Heart right ventricle (tissue), 16 donors: ENCODE results near the gene SNX32. TPM values are rescaled to one million over a fixed set of nuclear protein-coding genes. Genes with fewer than 3 reads are reported as not detected.
A peak's percentile ranks its signal among the peaks of the same experiment; 100 is the strongest.

Experiments used
- ATAC-seq, 8 donors: fragments of 200-7000 bp; cut with Tn5 transposase; one replicate each; pipeline ENCODE4 v1.9.1; 2020; ENCODE audit warnings: mild to moderate bottlenecking in 8 of 8, moderate library complexity in 8 of 8, moderate number of reproducible peaks in 1 of 8
- DNase-seq, 2 donors: peaks; one replicate each; pipeline ENCODE4 v3.0.0-alpha.2; 2020
- H3K27ac ChIP-seq, 10 donors: fragments of 200-600 bp; sonication (generic) in 2 of 10; one replicate each; pipeline versions ENCODE4 v1.5.0 to v1.8.0; 2020 to 2022; ENCODE audit warnings: mild to moderate bottlenecking in 3 of 10
- H3K27me3 ChIP-seq, 7 donors: fragments of 200-600 bp; one replicate each; pipeline ENCODE4 v1.8.0; 2021 to 2022; ENCODE audit warnings: mild to moderate bottlenecking in 2 of 7
- H3K36me3 ChIP-seq, 9 donors: fragments of 200-600 bp; sonication (generic) in 1 of 9; one replicate each; pipeline versions ENCODE4 v1.5.0 to v1.8.0; 2020 to 2022; ENCODE audit warnings: mild to moderate bottlenecking in 2 of 9
- H3K4me1 ChIP-seq, 9 donors: fragments of 200-600 bp; sonication (generic) in 1 of 9; one replicate each; pipeline versions ENCODE4 v1.5.0 to v1.8.0; 2020 to 2022; ENCODE audit warnings: mild to moderate bottlenecking in 4 of 9
- H3K4me3 ChIP-seq, 10 donors: fragments of 200-600 bp; sonication (generic) in 2 of 10; one replicate each; pipeline versions ENCODE4 v1.5.0 to v1.8.0; 2020 to 2022; ENCODE audit warnings: mild to moderate bottlenecking in 7 of 10, moderate library complexity in 2 of 10
- H3K9me3 ChIP-seq, 11 donors: fragments of 200-600 bp in 10 of 11; sonication (generic) in 2 of 11; one replicate each; pipeline versions ENCODE4 v1.5.0 to v1.8.0; 2013 to 2022; ENCODE audit warnings: mild to moderate bottlenecking in 2 of 11, control low read depth in 1 of 11, moderate library complexity in 1 of 11
- CTCF ChIP-seq, 9 donors: fragments of 200-600 bp; sonication (generic) in 2 of 9; IDR thresholded peaks; one replicate each; pipeline versions ENCODE4 v1.5.0 to v1.8.0; 2021 to 2022; ENCODE audit warnings: antibody characterized with exemption in 9 of 9, mild to moderate bottlenecking in 5 of 9, moderate library complexity in 1 of 9
- WGBS, 2 donors: extraction: QIAGEN DNeasy Blood & Tissue Kit; methylation state at CpG; one replicate each; pipeline ENCODE4 v1.1.7; 2013; ENCODE audit warnings: inconsistent platforms in 1 of 2; 5-methylcytosine and 5-hydroxymethylcytosine counted together
- intact Hi-C, 10 donors: fragments of 100-400 bp; cut with DNase I; formaldehyde crosslinking; loops; one replicate each; pipeline versions ENCODE4 v1.11.1 to v1.14.2; 2022
- polyA plus RNA-seq, 2 donors: library from polyadenylated mRNA; stranded (reverse); fragments of 200-250 nt; gene quantifications; one replicate each; pipeline ENCODE4 v1.2.3, GENCODE V29; 2013
- total RNA-seq, 10 donors: library from RNA; stranded (reverse); fragmentation: NEBNext Ultra II Directional in 3 of 10; extraction: Animal tissue kit (Norgen Biotek cat#: 25700) in 3 of 10; gene quantifications; one replicate each; pipeline versions ENCODE4 v1.2.1 to v1.2.4, GENCODE V29; 2021 to 2023
- donor health status: Arrhythmogenic right ventricular cardiomyopathy.
- donor health status: ischemic (EF 13 %, LVEDD 7.1; RV severe dilation, severe dysfunction).
- donor health status: healthy with polysubstance abuse.
- donor health status: DM: no; HTN: yes; CAD: no.
- donor health status: DM: no; HTN: no; CAD: no.
- donor health status: ischemic (EF 25% LVEDD 6.9; RV normal size, moderate dysfunction).
- donor health status: ischemic (EF 25% LVEDD 5.7; RV mildly dilated, moderate dysfunction).
- donor health status: healthy.
- donor health status: DM: yes; HTN: yes; CAD: no.
- donor health status: Ischemic cardiomyopathy.
- donor health status: ischemic (EF 35%, LVEDD 5.7; RV mildly dilated, moderate dysfunction).
- donor health status: nonischemic (EF 11% LVEDD 7.7; RV severe dilation, severe dysfunction).
- donor health status: DM: yes; HTN: yes; CAD: no.
- donor health status: PGD.
- donor health status: ischemic (EF 29% LVEDD 5.4; RV normal size, mild dysfunction).
- donor health status: nonischemic (EF 23%, LVEDD 6.1; RV moderate dilation, normal function).

The SNX32 gene
- total and polyA plus RNA-seq, 12 donors = 0.13 to 0.58 (median 0.32) TPM; not detected in 5

DNA sequence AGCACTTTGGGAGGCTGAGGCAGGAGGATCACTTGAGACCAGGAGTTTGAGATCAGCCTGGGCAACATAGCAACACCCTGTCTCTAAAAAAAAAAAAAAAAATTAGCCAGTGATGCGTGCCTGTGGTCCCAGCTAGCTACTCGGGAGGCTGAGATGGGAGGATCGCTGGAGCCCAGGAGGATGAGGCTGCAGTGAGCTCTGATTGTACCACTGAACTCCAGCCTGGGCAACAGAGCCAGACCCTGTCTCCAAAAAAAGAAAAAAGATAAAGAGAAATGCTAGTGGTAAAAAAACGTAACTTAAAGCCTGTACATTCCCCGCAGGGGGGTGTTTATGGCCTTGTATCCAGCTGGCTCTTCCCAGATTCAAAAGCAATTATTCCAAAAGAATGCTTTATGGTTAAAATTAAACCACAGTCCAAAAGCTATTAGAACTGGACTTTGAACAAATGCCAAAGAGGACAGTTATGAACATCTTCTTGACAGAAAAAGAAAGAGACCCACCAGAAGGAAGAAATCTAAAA, 16.4 kb upstream of the SNX32 start:
- TF ChIP-seq CTCF (IDR thresholded peaks at IDR 0.05) = no peak
- intact Hi-C loops = loop anchor here in 9 of 10 donors (2.0 to 10.0 kb wide), 9 partner anchors 35 to 193 kb away; partner anchors contain the start of genes AP5B1 (in 5 of the 9) and KAT5 (in 1 of the 9)

GRCh38 chr11:65817835-65818680, 15.7 kb upstream of the SNX32 start:
- Histone ChIP-seq H3K4me3 (peak overlapping the region; percentile 23 to 75 (median 62)), H3K27ac (peak overlapping the region in 9 of 10 donors; percentile 12 to 84 (median 59)), H3K27me3 (no peaks in the 10 kb centered on the region), H3K4me1 (peaks cover 0 to 26% (median 9%) of the 10 kb centered on the region in 9 donors), H3K9me3 (no peaks in the 10 kb centered on the region), H3K36me3 (peaks cover 0 to 7% (median 0%) of the 10 kb centered on the region in 9 donors)
- peak; percentile 94 to 97 for DNase-seq
- 6 to 7% methylated on average over 61 to 74 of the region's 74 CpGs for WGBS, 2 donors
- TF ChIP-seq CTCF (IDR thresholded peaks at IDR 0.05) = peak; percentile 99 to 100 (median 100)
- ATAC-seq = peak; percentile 92 to 97 (median 96)
- intact Hi-C loops = loop anchor here (1.0 to 10.0 kb wide), 12 partner anchors 36 to 193 kb away; partner anchors contain the start of genes AP5B1 (in 8 of the 10) and KAT5 (in 1 of the 10)

More for the DNA sequence above, 16.4 kb upstream of the SNX32 start:
- no peak for ATAC-seq
- Histone ChIP-seq H3K36me3 (peaks cover 0 to 7% (median 0%) of the 10 kb centered on the region in 9 donors), H3K27ac (peak overlapping the region in 8 of 10 donors; percentile 36 to 84 (median 62)), H3K4me1 (peaks cover 0 to 26% (median 9%) of the 10 kb centered on the region in 9 donors), H3K4me3 (peak overlapping the region; percentile 23 to 75 (median 62)), H3K9me3 (no peaks in the 10 kb centered on the region), H3K27me3 (no peaks in the 10 kb centered on the region)
- no peak for DNase-seq
- 69 to 81% methylated on average over 5 of the region's 5 CpGs for WGBS, 2 donors

DNA sequence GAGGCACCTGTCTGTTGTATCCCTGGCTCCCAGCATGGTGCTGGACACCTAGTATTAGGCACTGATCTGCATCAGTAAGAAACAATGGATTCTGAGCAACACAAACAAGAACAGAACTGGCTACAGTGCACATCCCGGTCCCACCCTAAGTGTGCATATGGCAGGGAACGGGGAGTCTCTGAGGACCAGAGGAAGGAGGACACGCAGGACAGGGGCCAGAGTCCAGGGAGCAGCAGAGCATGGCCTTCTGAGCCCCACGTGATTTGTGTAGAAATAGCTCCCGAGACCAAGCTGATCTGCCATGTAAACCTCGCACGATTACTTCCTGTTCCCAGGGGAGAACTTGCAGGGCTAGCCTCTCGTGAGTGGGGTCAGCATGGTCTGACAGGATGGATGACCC, 12.7 kb upstream of the SNX32 start:
- DNase-seq (no peak), ATAC-seq (no peak)
- Histone ChIP-seq H3K9me3 (no peaks in the 10 kb centered on the region), H3K27me3 (no peaks in the 10 kb centered on the region), H3K4me1 (peaks cover 0 to 14% (median 8%) of the 10 kb centered on the region in 9 donors), H3K36me3 (no peaks in the 10 kb centered on the region), H3K27ac (no peak overlapping the region), H3K4me3 (no peak overlapping the region)
- 50 to 56% methylated on average over 8 of the region's 8 CpGs for WGBS, 2 donors
- intact Hi-C loops = no loop called here
- no peak for TF ChIP-seq CTCF (IDR thresholded peaks at IDR 0.05)

DNA sequence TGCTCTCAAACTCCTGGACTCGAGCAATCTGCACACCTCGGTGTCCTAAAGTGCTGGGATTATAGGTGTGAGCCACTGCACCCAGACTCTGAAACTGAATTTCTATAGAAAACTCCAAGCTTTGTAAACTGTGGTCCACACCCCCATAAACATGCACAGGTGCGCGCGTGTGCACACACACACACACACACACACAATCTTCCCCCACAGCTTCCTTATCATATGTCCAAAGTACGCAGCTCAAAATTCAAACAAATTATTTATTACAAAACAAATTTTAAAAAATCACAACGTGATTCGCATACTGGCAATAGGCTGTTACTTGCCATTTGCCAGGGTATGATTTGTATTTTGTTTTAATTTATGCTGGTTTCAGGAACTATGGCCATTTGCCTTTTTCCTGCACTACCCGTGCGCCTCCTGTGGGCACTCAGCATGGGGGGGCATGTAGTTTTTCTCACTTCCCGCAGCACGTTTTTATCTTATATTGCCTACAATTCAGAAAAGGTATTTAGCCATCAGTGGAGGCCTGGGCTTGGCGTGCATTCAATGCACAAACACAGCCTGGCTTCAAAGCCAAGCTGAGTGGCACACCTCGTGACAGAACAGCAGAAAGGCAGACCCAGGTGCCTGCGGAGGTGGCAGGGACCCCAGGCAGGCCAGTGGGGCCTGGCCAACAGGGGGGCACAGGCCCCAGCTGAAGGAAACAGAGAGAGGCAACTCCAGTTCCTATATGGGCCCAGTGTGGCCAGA, 10.8 kb upstream of the SNX32 start:
- peaks cover 0 to 4% (median 0%) of the 10 kb centered on the region in 9 donors for H3K4me1 ChIP-seq
- 81 to 83% methylated on average over 15 of the region's 15 CpGs for WGBS, 2 donors
- no peaks in the 10 kb centered on the region for H3K27me3 ChIP-seq
- H3K36me3 ChIP-seq = no peaks in the 10 kb centered on the region
- no peak overlapping the region for H3K4me3 ChIP-seq
- DNase-seq (no peak), ATAC-seq (no peak)
- H3K9me3 ChIP-seq = no peaks in the 10 kb centered on the region
- TF ChIP-seq CTCF (IDR thresholded peaks at IDR 0.05) = no peak
- intact Hi-C loops = no loop called here
- H3K27ac ChIP-seq = no peak overlapping the region
